HG02981 (cell line): ENCODE results near the gene SLF2.
A peak's percentile ranks its signal among the peaks of the same experiment; 100 is the strongest.

Experiments
- ATAC-seq: cut with Tn5 transposase; IDR thresholded peaks from one replicate; pipeline ENCODE4 v1.9.1; 2021; ENCODE audit warnings: mild to moderate bottlenecking, moderate library complexity; ENCODE audit not compliant: unreplicated experiment

The SLF2 gene

DNA sequence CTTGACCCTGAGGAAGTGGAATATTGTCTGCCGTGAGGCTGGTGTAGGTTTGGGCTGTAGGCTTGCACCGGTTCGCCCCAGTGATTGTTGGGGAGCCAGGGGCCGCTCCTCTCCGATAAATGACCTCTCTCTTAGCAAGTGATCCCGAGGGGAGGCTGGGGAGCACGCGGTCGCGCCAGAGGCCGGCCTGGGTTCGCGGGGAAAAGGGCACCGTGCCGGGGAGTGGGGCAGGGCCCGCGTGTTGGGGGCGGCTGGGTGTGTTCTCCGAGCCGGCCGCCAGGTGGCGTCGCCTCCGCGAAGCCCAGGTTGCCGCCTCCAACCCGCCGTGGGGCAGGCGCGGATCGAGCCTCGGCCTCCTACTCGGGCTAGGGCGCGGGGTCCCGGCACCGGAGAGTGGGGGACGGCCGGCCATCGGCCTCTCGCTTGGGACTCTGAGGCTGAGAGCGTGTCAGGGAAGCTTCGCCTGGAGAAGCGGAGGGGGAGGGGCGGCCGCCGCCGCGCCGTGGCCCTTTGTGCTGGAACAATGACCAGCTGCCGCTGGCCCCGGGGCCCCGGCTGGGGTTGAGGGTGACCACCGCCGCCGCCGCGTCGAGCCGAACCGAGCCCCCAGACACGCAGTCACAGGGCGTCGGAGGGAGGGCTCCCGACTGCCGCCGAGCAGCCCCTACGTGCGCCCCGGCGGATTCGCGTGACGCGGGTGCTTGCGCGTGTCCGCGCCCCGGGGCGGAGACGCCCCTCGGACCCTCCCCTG, 86.4 kb downstream of the SLF2 start:
- peak; percentile 45 for ATAC-seq

DNA sequence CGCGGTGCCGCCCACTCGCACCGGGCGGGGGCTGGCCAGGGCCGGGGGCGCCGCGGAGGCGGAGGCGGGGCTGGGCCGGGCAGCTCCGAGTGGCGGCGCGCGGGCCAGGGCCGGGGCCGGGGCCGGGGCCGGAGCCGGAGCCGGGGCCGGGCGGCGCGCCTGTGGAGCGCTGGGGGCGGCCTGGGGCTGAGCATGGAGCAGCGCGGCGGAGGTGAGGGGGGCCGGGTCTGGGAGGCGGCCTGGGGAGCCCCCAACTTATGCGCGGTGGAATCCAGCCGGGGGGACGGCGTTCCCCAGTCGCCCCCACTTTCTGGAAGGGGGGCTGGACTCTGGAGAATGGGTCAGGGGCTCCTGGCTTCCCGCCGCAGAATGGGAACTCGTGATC, 87.0 kb downstream of the SLF2 start, which contains the start of gene LZTS2:
LZTS2 (plus strand) TSS at position 67 of the 385 bp plus-strand sequence. CDS start 2,731 bp downstream, outside the sequence.
- ATAC-seq = no peak

DNA sequence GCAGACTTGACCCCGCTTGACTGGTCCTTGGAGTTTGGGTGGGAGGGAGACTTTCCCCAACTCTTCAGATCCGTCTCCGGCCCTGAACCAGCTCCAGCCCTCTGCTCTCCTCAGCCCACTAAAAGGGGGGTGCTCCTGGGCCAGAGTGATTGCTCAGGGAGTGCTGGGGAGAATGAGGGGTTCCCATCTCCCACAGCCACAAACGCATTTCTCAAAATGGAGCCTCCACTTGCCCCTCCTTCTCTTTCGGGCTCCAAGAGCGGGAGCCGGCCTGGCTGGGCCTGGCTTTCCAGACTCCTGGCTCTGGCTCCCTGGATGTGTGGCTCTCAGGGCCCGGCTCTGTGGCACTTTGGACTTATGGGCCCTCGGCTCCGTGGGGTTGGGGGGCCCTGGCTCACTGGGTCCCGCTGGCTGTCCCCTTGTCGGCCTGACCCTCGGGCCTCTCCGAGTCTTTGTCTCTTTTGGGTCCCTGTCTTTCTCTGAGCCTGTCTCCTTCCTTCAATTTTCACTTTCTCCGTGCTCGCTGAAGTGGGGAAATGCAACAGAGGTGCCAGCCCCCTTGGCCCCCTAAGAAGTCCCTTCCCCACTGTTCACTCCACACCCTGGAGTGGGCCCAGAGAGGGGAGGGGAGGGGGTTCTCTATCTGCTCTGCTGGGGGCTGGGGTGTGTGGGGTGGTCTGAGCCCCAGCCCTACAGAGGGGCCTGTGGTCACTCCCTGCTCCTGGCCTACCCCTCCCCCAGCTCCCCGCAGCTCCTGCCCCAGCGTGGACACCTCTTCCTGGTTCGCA, 87.6 kb downstream of the SLF2 start:
- no peak for ATAC-seq

DNA sequence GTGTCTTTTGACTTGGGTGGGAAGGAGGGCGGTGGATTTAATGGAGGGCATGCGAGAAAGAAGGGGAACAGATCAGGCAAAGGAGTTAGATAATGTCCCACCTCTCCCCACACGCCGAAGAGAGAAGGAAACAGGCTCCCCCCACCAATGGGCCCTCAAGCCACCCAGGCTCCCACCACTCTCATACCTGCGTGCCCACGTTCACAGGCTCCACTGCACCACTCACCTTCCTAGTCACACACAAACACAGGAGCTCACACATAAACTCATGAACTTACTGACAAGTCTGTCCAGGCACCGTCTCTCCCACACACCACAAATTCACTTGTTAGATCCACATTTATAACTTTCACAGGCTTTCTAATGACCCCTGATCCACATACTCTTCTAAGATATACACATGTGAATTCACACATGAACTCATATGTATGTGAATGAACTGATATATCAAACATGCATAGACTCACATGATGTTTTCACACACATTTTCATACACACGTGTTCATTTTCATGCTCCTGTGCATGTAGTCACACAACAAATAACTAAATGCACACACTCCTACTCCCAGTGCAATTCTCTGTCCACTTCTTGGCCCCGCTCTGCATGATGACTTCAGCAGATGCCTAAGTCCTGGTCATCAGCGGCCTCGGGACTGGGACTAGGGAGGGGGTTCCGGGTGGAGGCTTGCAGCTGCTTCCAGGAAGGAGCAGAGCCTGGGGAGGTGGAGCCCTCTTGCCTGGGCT, 88.3 kb downstream of the SLF2 start:
- no peak for ATAC-seq

DNA sequence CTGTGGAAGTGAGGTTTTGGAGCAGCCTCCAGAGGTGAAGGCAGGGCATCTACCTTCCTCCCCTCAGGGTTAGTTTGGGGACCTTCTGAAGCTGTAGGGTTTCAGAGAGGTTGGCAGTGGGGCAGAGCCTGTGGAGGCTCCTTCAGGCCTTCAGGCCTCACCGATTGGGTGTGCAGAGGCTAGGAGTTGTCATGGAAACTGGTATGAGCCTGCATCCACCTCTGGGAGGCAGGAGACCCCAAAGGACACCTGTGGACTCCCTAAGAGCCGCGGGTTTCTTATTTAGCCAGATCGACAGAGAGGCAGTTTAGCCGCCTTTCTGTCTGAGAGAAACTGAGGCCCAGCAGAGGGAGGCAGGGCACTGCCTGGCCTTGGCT, 88.9 kb downstream of the SLF2 start:
- ATAC-seq = no peak

DNA sequence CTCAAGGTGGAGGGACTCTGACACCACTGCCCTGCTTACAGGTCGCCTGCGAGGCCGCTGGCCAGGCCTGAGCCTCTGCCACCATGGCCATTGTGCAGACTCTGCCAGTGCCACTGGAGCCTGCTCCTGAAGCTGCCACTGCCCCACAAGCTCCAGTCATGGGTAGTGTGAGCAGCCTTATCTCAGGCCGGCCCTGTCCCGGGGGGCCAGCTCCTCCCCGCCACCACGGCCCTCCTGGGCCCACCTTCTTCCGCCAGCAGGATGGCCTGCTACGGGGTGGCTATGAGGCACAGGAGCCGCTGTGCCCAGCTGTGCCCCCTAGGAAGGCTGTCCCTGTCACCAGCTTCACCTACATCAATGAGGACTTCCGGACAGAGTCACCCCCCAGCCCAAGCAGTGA, 89.7 kb downstream of the SLF2 start:
- no peak for ATAC-seq

DNA sequence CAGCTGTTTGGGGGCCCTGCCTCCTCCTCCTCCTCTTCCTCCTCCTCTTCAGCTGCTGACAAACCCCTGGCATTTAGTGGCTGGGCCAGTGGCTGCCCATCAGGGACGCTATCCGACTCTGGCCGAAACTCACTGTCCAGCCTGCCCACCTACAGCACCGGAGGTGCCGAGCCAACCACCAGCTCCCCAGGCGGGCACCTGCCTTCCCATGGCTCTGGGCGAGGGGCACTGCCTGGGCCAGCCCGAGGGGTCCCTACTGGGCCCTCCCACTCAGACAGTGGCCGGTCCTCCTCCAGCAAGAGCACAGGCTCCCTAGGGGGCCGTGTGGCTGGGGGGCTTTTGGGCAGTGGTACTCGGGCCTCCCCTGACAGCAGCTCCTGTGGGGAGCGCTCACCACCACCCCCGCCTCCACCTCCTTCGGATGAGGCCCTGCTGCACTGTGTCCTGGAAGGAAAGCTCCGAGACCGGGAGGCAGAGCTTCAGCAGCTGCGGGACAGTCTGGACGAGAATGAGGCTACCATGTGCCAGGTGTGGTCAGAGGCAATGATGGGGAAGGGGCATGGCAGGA, 91.0 kb downstream of the SLF2 start:
- no peak for ATAC-seq

DNA sequence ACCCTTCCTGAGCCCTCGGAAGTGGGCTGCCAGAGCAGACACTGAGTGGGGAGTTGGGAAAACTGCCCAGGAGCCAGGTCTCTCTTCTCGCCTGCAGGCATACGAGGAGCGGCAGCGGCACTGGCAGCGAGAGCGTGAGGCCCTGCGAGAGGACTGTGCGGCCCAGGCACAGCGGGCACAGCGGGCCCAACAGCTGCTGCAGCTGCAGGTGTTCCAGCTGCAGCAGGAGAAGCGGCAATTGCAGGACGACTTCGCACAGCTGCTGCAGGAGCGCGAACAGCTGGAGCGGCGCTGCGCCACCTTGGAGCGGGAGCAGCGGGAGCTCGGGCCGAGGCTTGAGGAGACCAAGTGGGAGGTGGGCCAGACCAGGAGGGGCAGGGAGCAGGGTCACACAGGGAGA, 92.6 kb downstream of the SLF2 start:
- ATAC-seq = no peak

DNA sequence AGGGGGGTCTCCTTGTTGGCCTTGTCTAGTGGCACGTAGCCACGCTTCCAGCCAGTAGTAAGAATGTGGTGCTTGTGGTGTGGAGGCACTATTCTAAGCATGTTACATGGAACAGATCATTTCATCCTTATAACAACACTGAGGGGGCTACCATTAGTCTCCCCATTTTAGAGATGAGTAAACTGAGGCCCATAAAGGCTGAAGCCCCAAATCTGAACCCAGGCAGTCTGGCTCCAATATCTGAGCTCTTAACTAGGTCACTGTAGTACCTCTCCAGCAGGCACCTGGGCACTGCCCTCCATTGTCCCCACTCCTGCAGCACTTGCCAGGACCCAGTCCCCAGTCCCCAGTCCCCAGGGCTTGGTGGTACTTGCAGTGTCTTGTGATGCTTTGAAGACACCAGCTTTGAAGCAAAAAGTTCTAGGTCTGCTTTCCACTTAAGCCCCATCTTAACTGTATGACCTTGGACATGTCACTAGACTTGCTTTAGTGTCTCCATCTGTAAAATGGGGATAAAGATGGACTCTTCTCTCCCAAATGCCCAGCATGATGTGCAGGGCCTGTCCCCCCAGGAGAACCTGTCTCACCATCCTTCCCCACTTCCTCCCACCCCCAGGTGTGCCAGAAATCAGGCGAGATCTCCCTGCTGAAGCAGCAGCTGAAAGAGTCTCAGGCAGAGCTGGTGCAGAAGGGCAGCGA, 93.3 kb downstream of the SLF2 start:
- ATAC-seq = no peak

DNA sequence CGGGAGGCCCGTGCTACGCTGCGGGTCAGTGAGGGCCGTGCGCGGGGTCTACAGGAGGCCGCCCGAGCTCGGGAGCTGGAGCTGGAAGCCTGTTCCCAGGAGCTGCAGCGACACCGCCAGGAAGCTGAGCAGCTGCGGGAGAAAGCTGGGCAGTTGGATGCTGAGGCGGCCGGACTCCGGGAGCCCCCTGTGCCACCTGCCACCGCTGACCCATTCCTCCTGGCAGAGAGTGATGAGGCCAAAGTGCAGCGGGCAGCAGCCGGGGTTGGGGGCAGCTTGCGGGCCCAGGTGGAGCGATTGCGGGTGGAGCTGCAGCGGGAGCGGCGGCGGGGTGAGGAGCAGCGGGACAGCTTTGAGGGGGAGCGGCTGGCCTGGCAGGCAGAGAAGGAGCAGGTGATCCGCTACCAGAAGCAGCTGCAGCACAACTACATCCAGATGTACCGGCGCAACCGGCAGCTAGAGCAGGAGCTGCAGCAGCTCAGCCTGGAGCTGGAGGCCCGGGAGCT, 93.9 kb downstream of the SLF2 start:
- no peak for ATAC-seq

DNA sequence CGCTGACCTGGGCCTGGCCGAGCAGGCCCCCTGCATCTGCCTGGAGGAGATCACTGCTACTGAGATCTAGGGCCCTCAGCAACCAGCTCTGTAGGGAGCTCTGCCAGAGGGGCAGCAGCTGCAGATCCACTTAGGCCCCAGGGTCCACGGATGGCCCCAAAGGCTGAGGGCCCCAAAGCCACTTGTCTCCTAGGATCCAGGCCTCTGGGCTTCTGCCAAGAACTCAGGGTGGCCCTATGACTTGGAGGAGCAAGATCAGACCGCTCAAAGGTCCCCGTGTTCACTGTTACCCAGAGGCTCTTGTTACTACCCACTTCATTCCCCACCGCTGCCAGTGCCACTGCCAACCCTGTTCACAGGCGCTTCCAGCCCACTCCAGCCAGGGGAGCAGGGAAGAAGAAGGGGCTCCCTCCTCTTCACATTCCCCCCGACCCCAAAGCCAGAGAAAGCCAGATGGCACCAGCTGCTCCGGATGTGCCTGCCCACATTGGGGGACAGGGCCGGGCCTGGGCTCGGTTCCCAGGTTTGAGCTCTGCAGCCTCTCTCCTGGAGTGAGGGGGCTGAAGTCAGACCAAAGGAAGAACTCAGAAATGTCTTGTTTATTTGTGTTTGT, 94.4 kb downstream of the SLF2 start:
- no peak for ATAC-seq

DNA sequence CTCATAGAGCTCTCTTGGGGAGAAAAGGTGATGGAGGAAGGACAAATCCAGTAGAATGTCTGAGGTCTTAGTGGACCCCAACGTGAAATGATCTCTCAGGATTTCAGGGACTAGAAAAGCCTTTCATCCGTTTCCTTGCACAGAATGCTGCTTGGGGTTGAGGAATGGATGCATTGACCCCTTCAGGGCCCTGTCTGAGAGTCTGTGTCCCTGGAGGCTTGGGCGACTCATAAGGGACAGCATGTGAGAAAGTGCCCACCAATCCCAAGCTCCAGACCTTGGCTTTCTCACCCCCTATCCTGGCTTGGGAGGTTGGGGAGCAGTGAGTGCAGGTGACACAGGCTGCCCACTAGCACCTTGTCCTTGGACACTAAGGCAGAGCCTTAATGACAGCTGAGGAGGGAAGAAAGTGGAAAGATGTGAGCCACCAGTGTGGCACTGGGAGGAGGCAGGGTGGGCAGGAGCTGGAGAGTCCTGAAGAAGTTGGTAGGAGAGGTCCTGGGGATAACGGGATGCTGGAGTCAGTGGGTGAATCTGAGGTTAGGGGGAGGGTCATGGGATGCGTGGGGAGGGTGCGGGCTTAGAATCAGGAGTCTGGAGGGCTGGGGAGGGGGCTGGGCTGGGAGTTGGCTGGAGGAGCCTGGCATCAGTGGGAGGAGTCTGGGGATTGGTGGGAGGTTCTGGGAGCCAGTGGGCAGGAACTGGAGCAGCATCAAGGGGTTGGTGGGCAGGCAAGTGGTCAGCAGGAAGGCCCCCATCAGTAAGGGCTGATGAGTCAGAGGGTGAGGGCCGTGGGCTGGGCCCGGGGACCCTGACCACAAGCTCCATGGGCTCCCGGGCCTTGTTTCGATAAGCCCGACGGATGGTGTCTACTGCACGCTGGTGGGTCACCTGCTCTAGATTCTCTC, 95.4 kb downstream of the SLF2 start:
- ATAC-seq = no peak

DNA sequence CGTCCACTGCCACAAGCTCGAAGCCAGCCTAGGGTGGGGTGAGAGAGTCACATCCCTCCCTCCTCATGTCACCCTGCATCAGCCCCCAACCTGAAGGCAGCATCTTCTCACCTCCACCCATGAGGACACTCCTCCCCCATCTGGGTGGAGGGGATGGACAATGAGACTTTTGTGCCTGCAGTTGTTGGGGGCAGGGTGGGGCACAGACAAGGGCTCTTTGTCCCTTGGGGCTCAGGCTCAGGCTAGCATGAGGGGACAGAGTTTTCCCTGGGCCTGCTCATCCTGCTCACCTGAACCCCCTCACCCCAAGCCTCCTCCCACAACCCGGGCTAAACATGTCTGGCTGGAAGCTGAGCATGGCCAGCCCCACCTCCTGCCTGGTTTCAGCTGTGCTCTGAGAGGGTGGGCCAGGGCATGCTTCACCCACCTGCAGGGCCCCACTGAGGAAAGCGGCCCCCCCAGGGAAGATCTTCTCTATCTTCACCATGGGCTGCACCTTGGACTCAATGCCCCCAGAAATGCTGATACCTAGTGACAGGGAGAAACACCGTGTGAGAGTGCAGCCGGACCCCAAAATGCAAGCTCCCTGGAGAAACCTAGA, 96.2 kb downstream of the SLF2 start:
- ATAC-seq = no peak

DNA sequence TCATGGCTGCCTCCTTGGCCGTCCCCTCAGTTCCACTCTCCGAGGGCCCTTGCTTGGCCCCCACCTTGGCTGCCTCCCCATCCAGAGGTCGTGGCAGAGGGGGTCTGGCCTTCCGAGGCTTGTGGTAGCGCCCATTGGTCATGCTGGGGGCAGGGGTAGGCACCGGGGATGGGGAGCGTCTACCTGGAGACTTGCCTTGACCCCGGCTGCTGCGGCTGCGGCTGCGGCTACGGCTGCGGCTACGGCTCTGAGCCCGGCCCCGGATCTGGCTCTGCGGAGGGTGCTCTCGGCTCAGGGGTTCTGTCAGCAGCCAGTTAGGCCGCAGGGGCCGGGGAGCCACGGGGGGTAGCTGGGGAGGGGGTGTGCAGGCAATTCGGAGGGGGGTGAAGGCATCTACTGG, 97.6 kb downstream of the SLF2 start:
- ATAC-seq = no peak

DNA sequence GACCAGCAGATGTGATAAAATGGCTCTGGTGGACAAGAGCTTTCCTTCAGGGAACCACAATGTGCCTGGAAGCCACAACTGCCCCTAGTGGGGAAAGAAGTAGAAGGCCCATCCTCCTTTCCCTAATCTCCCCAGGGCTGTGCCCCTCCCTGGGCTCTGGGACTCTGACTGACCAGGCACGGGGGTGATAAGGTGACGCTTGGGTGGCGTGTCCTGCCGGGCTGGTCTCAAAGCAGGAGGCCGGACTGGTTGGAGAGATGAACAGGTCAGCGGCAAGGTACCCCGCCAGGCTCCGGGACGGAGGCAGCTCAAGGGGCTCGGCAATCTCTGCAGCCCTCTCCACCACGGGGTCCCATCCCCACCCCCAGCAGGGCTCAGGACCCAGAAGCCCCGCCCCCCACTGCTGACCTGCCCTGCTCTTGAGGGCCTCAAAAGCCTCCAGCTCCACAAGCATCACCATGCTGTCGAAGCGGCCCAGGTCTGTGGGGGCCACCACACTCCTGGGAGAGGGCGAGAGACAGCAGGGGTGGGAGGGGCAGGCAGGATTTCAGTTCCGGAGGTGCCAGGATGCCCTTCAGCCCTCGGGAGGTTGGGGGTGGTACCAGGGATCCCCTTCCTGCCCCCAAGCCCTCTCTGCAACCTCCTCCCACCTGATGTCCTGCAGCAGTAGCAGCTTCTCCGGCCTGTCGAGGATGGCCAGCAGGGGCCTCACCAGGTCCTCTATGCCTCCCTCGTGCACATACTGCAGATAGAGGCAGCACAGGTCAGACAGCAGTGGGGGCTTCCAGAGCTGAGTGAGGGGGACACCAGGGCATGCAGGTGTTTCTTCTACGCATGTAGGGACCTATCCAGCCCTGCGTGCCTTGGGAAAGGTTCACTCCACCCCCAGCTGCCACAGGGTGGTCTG, 99.0 kb downstream of the SLF2 start:
- no peak for ATAC-seq

DNA sequence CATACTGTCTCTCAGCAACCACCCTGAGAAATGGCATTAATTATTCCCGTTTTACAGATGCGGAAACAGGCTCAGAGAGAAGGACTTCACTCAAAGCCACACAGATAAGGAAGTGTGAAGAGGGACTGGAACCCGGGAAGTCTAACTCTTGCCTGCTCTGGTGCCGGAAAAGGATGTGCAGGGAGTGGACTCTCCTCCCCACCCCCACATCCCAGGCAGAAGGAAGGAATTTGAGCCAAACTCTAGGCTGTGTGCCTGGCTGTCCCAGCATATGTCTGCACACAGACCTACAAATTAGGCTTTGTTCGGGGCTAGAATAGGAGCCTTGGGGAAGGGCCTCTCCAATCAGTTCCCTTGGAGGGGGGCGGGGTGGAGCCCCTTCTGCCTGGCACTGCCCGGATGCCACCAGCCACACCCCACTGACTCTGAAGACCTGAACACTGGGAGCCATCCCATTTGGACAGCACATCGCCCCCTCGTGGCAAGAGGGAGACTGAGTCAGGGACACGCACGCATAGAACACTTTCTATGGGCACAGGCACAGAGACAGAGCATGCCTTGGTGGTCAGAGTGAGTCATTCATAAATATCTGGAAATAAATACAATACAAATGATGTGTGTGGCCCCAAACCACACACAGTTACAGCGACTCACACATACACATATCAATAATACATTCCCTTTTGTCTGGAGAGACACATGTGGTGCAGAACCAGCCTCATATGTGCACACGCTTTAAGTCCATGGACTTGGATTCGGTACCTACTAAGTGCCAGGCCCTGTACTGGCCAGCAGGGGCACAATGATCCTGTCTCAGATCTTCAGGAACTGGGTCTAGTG, 100.0 kb downstream of the SLF2 start:
- peak; percentile 77 for ATAC-seq

DNA sequence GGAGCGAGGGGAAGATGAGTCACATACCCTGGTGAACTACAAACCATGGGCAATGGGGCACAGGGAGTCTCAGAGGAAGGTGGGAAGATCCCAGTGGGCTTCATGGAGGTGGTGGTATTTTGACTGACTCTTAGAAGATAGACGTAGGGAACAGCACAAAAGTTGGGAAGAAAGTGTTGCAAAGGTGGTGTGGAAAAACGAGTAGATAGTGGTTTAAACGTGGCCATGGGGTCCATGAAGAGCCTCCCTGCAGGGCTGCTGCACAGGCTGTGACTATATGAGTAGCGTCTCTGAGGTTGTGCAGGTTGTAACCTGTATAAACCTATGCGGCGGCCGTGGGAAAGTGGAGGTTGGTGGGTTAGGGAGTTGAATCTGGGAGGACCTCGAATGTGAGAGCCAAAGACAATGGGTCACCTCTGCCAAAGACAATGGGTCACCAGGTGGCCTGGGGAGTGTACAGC, 100.6 kb downstream of the SLF2 start:
- no peak for ATAC-seq
